ENCODE data around the gene CSRNP2. TPM values are rescaled to one million over a fixed set of nuclear protein-coding genes. Genes with fewer than 3 reads are reported as not detected.
"Not testable (repeated sequence)": the region's sequence is repeated elsewhere in the genome, so short reads cannot be mapped to it uniquely, and the experiment has no call there.

Gene CSRNP2
- total RNA-seq, 4 donors from 2014 or later, result 21.5 to 39.7 (median 28.9) TPM

DNA sequence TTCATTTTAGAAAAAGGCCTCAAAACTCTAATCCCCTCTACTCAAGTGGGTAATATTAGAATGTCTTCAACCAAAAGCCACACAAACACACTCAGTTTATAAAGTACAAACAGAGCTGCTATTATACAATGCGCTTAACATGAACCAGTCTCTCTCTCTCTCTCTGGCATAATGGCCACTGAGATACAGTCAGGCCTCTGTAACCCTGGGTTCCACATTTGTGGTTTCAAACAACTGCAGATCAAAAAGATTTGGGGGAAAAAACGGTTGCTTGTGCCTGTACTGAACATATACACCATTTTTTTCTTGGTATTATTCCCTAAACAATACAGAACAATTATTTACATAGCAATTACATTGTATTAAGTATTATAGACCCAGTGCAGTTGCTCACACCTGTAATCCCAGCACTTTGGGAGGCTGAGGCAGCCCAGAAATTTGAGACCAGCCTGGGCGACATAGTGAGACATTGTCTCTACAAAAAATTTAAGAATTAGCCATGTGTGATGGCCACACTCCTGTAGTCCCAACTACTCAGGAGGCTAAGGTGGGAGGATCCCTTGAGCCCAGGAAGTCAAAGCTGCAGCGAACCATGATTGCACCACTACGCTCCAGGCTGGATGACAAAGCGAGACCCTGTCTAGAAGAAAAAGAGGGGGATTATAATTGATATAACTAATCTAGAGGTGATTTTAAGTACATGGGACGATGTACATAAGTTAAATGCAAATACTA is 62.8 kb downstream of the CSRNP2 start:
- Histone ChIP-seq H3K27ac (no peak overlapping the region), H3K27me3 (no peaks in the 10 kb centered on the region), H3K4me3 (no peak overlapping the region), H3K36me3 (no peaks in the 10 kb centered on the region), H3K4me1 (no peaks in the 10 kb centered on the region), H3K9me3 (no peaks in the 10 kb centered on the region)
- TF ChIP-seq, protein P1, sequence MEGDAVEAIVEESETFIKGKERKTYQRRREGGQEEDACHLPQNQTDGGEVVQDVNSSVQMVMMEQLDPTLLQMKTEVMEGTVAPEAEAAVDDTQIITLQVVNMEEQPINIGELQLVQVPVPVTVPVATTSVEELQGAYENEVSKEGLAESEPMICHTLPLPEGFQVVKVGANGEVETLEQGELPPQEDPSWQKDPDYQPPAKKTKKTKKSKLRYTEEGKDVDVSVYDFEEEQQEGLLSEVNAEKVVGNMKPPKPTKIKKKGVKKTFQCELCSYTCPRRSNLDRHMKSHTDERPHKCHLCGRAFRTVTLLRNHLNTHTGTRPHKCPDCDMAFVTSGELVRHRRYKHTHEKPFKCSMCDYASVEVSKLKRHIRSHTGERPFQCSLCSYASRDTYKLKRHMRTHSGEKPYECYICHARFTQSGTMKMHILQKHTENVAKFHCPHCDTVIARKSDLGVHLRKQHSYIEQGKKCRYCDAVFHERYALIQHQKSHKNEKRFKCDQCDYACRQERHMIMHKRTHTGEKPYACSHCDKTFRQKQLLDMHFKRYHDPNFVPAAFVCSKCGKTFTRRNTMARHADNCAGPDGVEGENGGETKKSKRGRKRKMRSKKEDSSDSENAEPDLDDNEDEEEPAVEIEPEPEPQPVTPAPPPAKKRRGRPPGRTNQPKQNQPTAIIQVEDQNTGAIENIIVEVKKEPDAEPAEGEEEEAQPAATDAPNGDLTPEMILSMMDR (IDR thresholded peaks at IDR 0.05), result no peak
- no peak for TF ChIP-seq POLR2A (IDR thresholded peaks at IDR 0.05)
- intact Hi-C loops (cut with DNase I; ENCODE audit: low total_unique reads), result no loop called here
- DNase-seq, result no peak

DNA sequence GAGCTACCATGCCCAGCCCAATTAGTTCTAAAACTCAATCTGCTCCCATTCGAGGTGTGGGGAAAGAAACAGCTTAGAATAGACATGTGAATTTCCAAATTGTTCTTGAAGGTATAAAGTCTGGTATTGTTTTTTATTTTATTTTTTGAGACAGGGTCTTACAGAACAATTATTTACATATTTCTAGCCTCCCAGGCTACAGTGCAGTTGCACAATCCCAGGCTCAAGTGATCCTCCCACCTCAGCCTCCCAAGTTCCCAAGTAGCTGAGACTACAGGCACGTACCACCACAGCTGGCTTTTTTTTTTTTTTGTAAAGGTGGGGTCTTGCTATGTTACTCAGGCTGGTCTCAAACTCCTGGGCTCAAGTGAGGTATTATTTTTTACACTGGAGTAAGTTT is 63.5 kb downstream of the CSRNP2 start:
- no peak for DNase-seq
- no peaks in the 10 kb centered on the region for H3K9me3 ChIP-seq
- H3K27me3 ChIP-seq, result no peaks in the 10 kb centered on the region
- H3K27ac ChIP-seq, result no peak overlapping the region
- intact Hi-C loops (cut with DNase I; ENCODE audit: low total_unique reads), result no loop called here
- no peak overlapping the region for H3K4me3 ChIP-seq
- no peaks in the 10 kb centered on the region for H3K36me3 ChIP-seq
- H3K4me1 ChIP-seq, result no peaks in the 10 kb centered on the region
- TF ChIP-seq, protein P1 (IDR thresholded peaks at IDR 0.05), result no peak
- TF ChIP-seq POLR2A (IDR thresholded peaks at IDR 0.05), result no peak

DNA sequence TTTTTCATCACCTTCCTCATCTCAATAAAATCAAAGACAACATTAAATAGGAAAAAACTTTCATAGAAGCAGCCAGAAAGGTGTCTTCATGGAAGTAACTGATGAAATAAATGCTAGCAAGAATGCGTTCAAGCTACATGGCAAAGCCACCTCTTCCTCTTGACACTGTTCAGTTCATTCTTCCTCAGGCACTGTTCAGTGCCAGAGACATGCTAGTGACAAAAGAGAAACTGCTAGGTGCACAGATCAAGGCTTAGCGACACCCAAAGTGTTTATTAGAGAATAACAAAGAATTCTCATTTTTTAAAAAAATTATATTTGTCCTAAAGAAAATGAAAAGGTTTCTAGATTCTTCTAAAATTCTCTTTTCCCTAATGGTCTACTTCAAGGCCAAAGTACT is 64.4 kb downstream of the CSRNP2 start:
- no peak overlapping the region for H3K4me3 ChIP-seq
- peaks cover 0 to 3% of the 10 kb centered on the region in 2 donors for H3K4me1 ChIP-seq
- no peaks in the 10 kb centered on the region for H3K36me3 ChIP-seq
- TF ChIP-seq POLR2A (IDR thresholded peaks at IDR 0.05), result no peak
- TF ChIP-seq, protein P1 (IDR thresholded peaks at IDR 0.05), result no peak
- intact Hi-C loops (cut with DNase I; ENCODE audit: low total_unique reads), result no loop called here
- no peak for DNase-seq
- no peaks in the 10 kb centered on the region for H3K27me3 ChIP-seq
- H3K27ac ChIP-seq, result no peak overlapping the region
- H3K9me3 ChIP-seq, result no peaks in the 10 kb centered on the region

DNA sequence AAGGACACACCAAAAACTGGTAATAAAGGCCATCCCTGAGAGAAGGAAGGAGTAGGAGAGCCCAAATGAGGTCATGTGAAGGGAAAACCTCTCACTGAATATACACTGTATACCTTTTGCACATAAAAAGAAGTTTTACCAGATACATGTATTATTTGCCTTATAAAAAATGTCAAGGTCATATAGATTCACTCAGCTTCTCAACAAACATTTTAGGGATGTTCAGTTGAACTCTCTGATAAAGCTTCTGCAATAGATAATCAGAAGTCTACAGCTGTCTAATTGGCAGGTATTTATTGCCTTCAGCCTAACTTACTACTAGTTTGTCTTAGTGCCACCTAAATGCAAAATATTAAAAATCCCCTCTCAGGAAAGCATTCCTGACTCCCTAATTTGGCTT is 65.9 kb downstream of the CSRNP2 start:
- no peaks in the 10 kb centered on the region for H3K27me3 ChIP-seq
- H3K9me3 ChIP-seq, result no peaks in the 10 kb centered on the region
- no peak for TF ChIP-seq POLR2A (IDR thresholded peaks at IDR 0.05)
- TF ChIP-seq, protein P1 (IDR thresholded peaks at IDR 0.05), result no peak
- H3K4me3 ChIP-seq, result no peak overlapping the region
- no peaks in the 10 kb centered on the region for H3K36me3 ChIP-seq
- intact Hi-C loops (cut with DNase I; ENCODE audit: low total_unique reads), result no loop called here
- peaks cover 0 to 3% of the 10 kb centered on the region in 2 donors for H3K4me1 ChIP-seq
- no peak for DNase-seq
- no peak overlapping the region for H3K27ac ChIP-seq

DNA sequence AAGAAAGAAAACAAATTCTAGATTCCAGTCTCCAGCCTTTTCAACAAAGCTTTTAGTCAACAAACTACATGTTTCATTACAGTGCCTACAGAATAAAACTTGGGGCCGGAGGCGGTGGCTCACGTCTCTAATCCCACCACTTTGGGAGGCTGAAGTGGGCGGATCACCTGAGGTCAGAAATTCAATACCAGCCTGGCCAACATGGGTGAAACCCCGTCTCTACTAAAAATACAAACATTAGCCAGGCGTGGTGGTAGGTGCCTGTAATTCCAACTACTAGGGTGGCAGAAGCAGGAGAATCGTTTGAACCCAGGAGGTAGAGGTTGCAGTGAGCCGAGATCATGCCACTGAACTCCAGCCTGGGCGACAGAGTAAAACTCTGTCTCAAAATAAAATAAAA is 68.9 kb downstream of the CSRNP2 start:
- H3K36me3 ChIP-seq; intact Hi-C loops (cut with DNase I; ENCODE audit: low total_unique reads); H3K9me3 ChIP-seq; DNase-seq; H3K27ac ChIP-seq; H3K27me3 ChIP-seq; H3K4me1 ChIP-seq; H3K4me3 ChIP-seq: not testable (repeated sequence)

Measured in uterus (tissue), 4 donors.